Transverse colon (tissue), 4 donors: ENCODE data around the gene TMOD1. TPM values are rescaled to one million over a fixed set of nuclear protein-coding genes. Genes with fewer than 3 reads are reported as not detected.

ENCODE experiments used
- DNase-seq: peaks from one replicate; pipeline ENCODE4 v3.0.0-alpha.2; 2019
- H3K27ac ChIP-seq, 4 donors: fragments of 200-600 bp; sonication (generic); 2 replicates each; pipeline ENCODE4 v1.5.1; 2016 to 2018; ENCODE audit warnings: inconsistent platforms in 4 of 4
- H3K27me3 ChIP-seq: fragments of 200-600 bp; sonication (generic); 2 replicates; pipeline ENCODE4 v1.5.1; 2017; ENCODE audit warnings: inconsistent platforms
- H3K36me3 ChIP-seq, 4 donors: fragments of 200-600 bp; sonication (generic); 2 replicates each; pipeline ENCODE4 v1.5.1; 2017 to 2019; ENCODE audit warnings: inconsistent platforms in 4 of 4
- H3K4me1 ChIP-seq, 4 donors: fragments of 200-600 bp; sonication (generic); 2 replicates each; pipeline ENCODE4 v1.5.1; 2017 to 2020; ENCODE audit warnings: inconsistent platforms in 4 of 4
- H3K4me3 ChIP-seq, 4 donors: fragments of 200-600 bp; sonication (generic); 1 replicate in 1 of 4; 2 replicates in 3 of 4; pipeline versions ENCODE4 v1.5.1 to v1.6.1; 2017 to 2019; ENCODE audit warnings: inconsistent platforms in 4 of 4
- H3K9me3 ChIP-seq, 2 donors: fragments of 200-600 bp; sonication (generic); 2 replicates each; pipeline ENCODE4 v1.5.1; 2017 to 2019; ENCODE audit warnings: inconsistent platforms in 2 of 2
- CTCF ChIP-seq, 5 experiments: fragments of 200-600 bp in 3 of 5; fragments of 450-650 bp in 2 of 5; sonication (generic) in 3 of 5; IDR thresholded peaks; 1 replicate in 2 of 5; 2 replicates in 3 of 5; pipeline ENCODE4 v1.5.1; 2016 to 2017; ENCODE audit warnings: antibody characterized with exemption in 5 of 5, inconsistent platforms in 3 of 5, mild to moderate bottlenecking in 2 of 5, moderate library complexity in 1 of 5
- EP300 ChIP-seq: sonication (generic); formaldehyde crosslinking; IDR thresholded peaks from one replicate; pipeline ENCODE4 v1.6.1; 2017; ENCODE audit warnings: antibody characterized with exemption, low read depth
- POLR2A ChIP-seq: fragments of 450-650 bp; IDR thresholded peaks from one replicate; pipeline ENCODE4 v1.6.1; 2016; ENCODE audit warnings: antibody characterized with exemption, mild to moderate bottlenecking, moderate library complexity
- POLR2AphosphoS5 ChIP-seq, 3 donors: sonication (generic); formaldehyde crosslinking; IDR thresholded peaks; one replicate each; pipeline ENCODE4 v1.6.1; 2016; ENCODE audit warnings: antibody characterized with exemption in 3 of 3
- WGBS, 2 donors: methylation state at CpG; one replicate each; pipeline ENCODE4 v1.1.5; 2018; ENCODE audit warnings: low coverage in 1 of 2; 5-methylcytosine and 5-hydroxymethylcytosine counted together
- in situ Hi-C, 4 donors: fragments of 200-750 bp; cut with MboI; loops; one replicate each; pipeline versions ENCODE4 v1.15.0 to v1.15.1; 2017; ENCODE audit warnings: low sequenced_read_pairs in 3 of 4, low pct_ligation_motif_present in 1 of 4, low pct_unique_long_range_greater_than_20kb in 1 of 4
- intact Hi-C: fragments of 100-400 bp; cut with DNase I; formaldehyde crosslinking; loops from one replicate; pipeline ENCODE4 v1.15.1; 2023; ENCODE audit warnings: low total_unique reads
- total RNA-seq, 4 donors: library from RNA; depleted of rRNA; stranded (reverse); fragments of >200 nt; gene quantifications; one replicate each; pipeline ENCODE4 v1.1.0, GENCODE V29; 2016

The TMOD1 gene
- total RNA-seq, 4 donors from 2014 or later = 4.2 to 11.6 (median 7.1) TPM

GRCh38 chr9:97504381-97505216 is 3.1 kb downstream of the TMOD1 start:
- TF ChIP-seq POLR2AphosphoS5 (IDR thresholded peaks at IDR 0.05) (no peak), CTCF (IDR thresholded peaks at IDR 0.05) (no peak), POLR2A (no peak), EP300 (no peak)
- 51 to 64% methylated on average over 6 to 8 of the region's 8 CpGs for WGBS, 2 donors
- Histone ChIP-seq H3K4me1 (peaks cover 7 to 37% (median 16%) of the 10 kb centered on the region in 4 donors), H3K36me3 (no peaks in the 10 kb centered on the region), H3K4me3 (no peak overlapping the region), H3K27ac (peak overlapping the region; percentile 10 to 53 (median 38)), H3K9me3 (no peaks in the 10 kb centered on the region), H3K27me3 (peaks cover 53% of the 10 kb centered on the region)
- intact Hi-C loops = no loop called here
- DNase-seq = no peak
- in situ Hi-C loops = no loop called here

GRCh38 chr9:97505845-97506244 is 4.4 kb downstream of the TMOD1 start:
- H3K4me1 ChIP-seq = peaks cover 7 to 37% (median 16%) of the 10 kb centered on the region in 4 donors
- H3K4me3 ChIP-seq = no peak overlapping the region
- TF ChIP-seq POLR2A (no peak), EP300 (no peak), CTCF (IDR thresholded peaks at IDR 0.05) (no peak)
- no peak overlapping the region for H3K27ac ChIP-seq
- no peaks in the 10 kb centered on the region for H3K9me3 ChIP-seq
- in situ Hi-C loops (no loop called here), intact Hi-C loops (no loop called here)
- peaks cover 42% of the 10 kb centered on the region for H3K27me3 ChIP-seq
- H3K36me3 ChIP-seq = no peaks in the 10 kb centered on the region
- no peak for DNase-seq
- WGBS, 2 donors = 88 to 93% methylated on average over 2 to 3 of the region's 3 CpGs

- peaks cover 7 to 36% (median 16%) of the 10 kb centered on the region in 4 donors for H3K4me1 ChIP-seq
- 82 to 89% methylated on average over 3 to 4 of the region's 4 CpGs for WGBS, 2 donors
Measured at GRCh38 chr9:97506306-97506705, 4.8 kb downstream of the TMOD1 start.

GRCh38 chr9:97506787-97507186 is 5.3 kb downstream of the TMOD1 start:
- in situ Hi-C loops (no loop called here), intact Hi-C loops (no loop called here)

More at GRCh38 chr9:97506306-97506705, 4.8 kb downstream of the TMOD1 start:
- TF ChIP-seq POLR2A (no peak), CTCF (IDR thresholded peaks at IDR 0.05) (no peak), POLR2AphosphoS5 (IDR thresholded peaks at IDR 0.05) (no peak), EP300 (no peak)
- Histone ChIP-seq H3K9me3 (no peaks in the 10 kb centered on the region), H3K36me3 (no peaks in the 10 kb centered on the region), H3K27ac (no peak overlapping the region), H3K27me3 (peaks cover 41% of the 10 kb centered on the region), H3K4me3 (no peak overlapping the region)
- intact Hi-C loops = no loop called here
- in situ Hi-C loops = no loop called here
- no peak for DNase-seq

More at GRCh38 chr9:97506787-97507186, 5.3 kb downstream of the TMOD1 start:
- WGBS, 2 donors = 88 to 100% methylated on average over 1 of the region's 1 CpG
- no peaks in the 10 kb centered on the region for H3K36me3 ChIP-seq
- peaks cover 38% of the 10 kb centered on the region for H3K27me3 ChIP-seq
- no peak overlapping the region for H3K27ac ChIP-seq
- no peak overlapping the region for H3K4me3 ChIP-seq
- no peak for TF ChIP-seq EP300
- TF ChIP-seq CTCF (IDR thresholded peaks at IDR 0.05) = no peak
- no peak for TF ChIP-seq POLR2A
- TF ChIP-seq POLR2AphosphoS5 (IDR thresholded peaks at IDR 0.05) = no peak
- no peak for DNase-seq
- peaks cover 7 to 39% (median 15%) of the 10 kb centered on the region in 4 donors for H3K4me1 ChIP-seq
- no peaks in the 10 kb centered on the region for H3K9me3 ChIP-seq
